Activated CD4-positive, alpha-beta T cell treated with anti-CD3 and anti-CD28 coated beads, Interleukin-2, amount 50 U/mL, for 48 hours (primary cell): ENCODE data around the gene EDC3.
"Not testable (repeated sequence)": the region's sequence is repeated elsewhere in the genome, so short reads cannot be mapped to it uniquely, and the experiment has no call there.

Source experiments
- DNase-seq, 2 experiments: peaks; one replicate each; pipeline ENCODE4 v3.0.0-alpha.2; 2020

The EDC3 gene

GRCh38 chr15:74709892-74710291 lies 14.1 kb upstream of the EDC3 start:
- DNase-seq = no peak

GRCh38 chr15:74709011-74709410 lies 13.2 kb upstream of the EDC3 start:
- DNase-seq = no peak

GRCh38 chr15:74696808-74697207 lies 984 bp upstream of the EDC3 start:
- no peak for DNase-seq

GRCh38 chr15:74696398-74696729 lies 540 bp upstream of the EDC3 start:
- no peak for DNase-seq

GRCh38 chr15:74692327-74692726 lies 3.5 kb downstream of the EDC3 start:
- DNase-seq = no peak

- no peak for DNase-seq
These were observed 12.1 kb downstream of the EDC3 start for GRCh38 chr15:74683758-74684157.

- DNase-seq = no peak
These were observed 12.9 kb downstream of the EDC3 start for GRCh38 chr15:74682954-74683353.

- DNase-seq = no peak
These were observed 15.4 kb downstream of the EDC3 start for GRCh38 chr15:74680456-74680855.

GRCh38 chr15:74676801-74677200 lies 19.0 kb downstream of the EDC3 start:
- no peak for DNase-seq

GRCh38 chr15:74674161-74674560 lies 21.7 kb downstream of the EDC3 start:
- DNase-seq = no peak

- DNase-seq = no peak
These were observed 26.2 kb downstream of the EDC3 start for GRCh38 chr15:74669627-74670026.

GRCh38 chr15:74667975-74668374 lies 27.8 kb downstream of the EDC3 start:
- DNase-seq = no peak

- DNase-seq = no peak
These were observed 31.2 kb downstream of the EDC3 start for GRCh38 chr15:74664670-74665069.

- no peak for DNase-seq
These were observed 31.7 kb downstream of the EDC3 start for GRCh38 chr15:74664028-74664616.

- no peak for DNase-seq
These were observed 32.4 kb downstream of the EDC3 start for GRCh38 chr15:74663303-74664027.

- no peak for DNase-seq
These were observed 33.6 kb downstream of the EDC3 start for GRCh38 chr15:74662064-74662860.

- DNase-seq = not testable (repeated sequence)
These were observed 34.5 kb downstream of the EDC3 start for GRCh38 chr15:74661280-74661679.

GRCh38 chr15:74657846-74658245 lies 38.0 kb downstream of the EDC3 start:
- DNase-seq = no peak

GRCh38 chr15:74656935-74657535 lies 38.8 kb downstream of the EDC3 start:
- DNase-seq = no peak

GRCh38 chr15:74655424-74655823 lies 40.4 kb downstream of the EDC3 start:
- peak; percentile 18 to 33 for DNase-seq

GRCh38 chr15:74653426-74654102 lies 42.3 kb downstream of the EDC3 start:
- DNase-seq = no peak

GRCh38 chr15:74651242-74651741 lies 44.5 kb downstream of the EDC3 start:
- DNase-seq = no peak
